Endothelial cell of hepatic sinusoid (primary cell): ENCODE data around the gene TOMM70.
"Not testable (repeated sequence)": the region's sequence is repeated elsewhere in the genome, so short reads cannot be mapped to it uniquely, and the experiment has no call there.

Experiments
- in situ Hi-C: cut with HindIII; loops from 2 replicates; pipeline ENCODE4 v1.10.0; 2017; ENCODE audit warnings: low sequenced_read_pairs

Gene TOMM70

GRCh38 chr3:100400780-100401673 is at the start of gene TOMM70, which contains the start of gene LNP1:
TSS of gene TOMM70 (minus strand) at chr3:100401089. CDS start at chr3:100400949, 140 bp downstream.
TSS of gene LNP1 (plus strand) at chr3:100401539. CDS start at chr3:100429730, 28,191 bp downstream.
- in situ Hi-C loops = no loop called here

GRCh38 chr3:100449214-100449613 is 48.3 kb upstream of the TOMM70 start:
- in situ Hi-C loops = no loop called here

- in situ Hi-C loops = no loop called here
These were observed 47.2 kb upstream of the TOMM70 start for GRCh38 chr3:100448079-100448478.

GRCh38 chr3:100447067-100447466 is 46.2 kb upstream of the TOMM70 start:
- in situ Hi-C loops = not testable (repeated sequence)

GRCh38 chr3:100443690-100444089 is 42.8 kb upstream of the TOMM70 start:
- in situ Hi-C loops = no loop called here

- in situ Hi-C loops = no loop called here
These were observed 40.0 kb upstream of the TOMM70 start for GRCh38 chr3:100440895-100441294.

- in situ Hi-C loops = no loop called here
These were observed 37.7 kb upstream of the TOMM70 start for GRCh38 chr3:100438623-100438974.

- in situ Hi-C loops = no loop called here
These were observed 37.1 kb upstream of the TOMM70 start for GRCh38 chr3:100437721-100438622.

- in situ Hi-C loops = no loop called here
These were observed 36.1 kb upstream of the TOMM70 start for GRCh38 chr3:100436951-100437350.

GRCh38 chr3:100429187-100429716 is 28.4 kb upstream of the TOMM70 start:
- in situ Hi-C loops = no loop called here

GRCh38 chr3:100427699-100428098 is 26.8 kb upstream of the TOMM70 start:
- in situ Hi-C loops = no loop called here

- in situ Hi-C loops = no loop called here
These were observed 25.3 kb upstream of the TOMM70 start for GRCh38 chr3:100426067-100426682.

GRCh38 chr3:100425316-100425715 is 24.4 kb upstream of the TOMM70 start:
- in situ Hi-C loops = no loop called here

- in situ Hi-C loops = no loop called here
These were observed 23.4 kb upstream of the TOMM70 start for GRCh38 chr3:100424261-100424660.

- in situ Hi-C loops = no loop called here
These were observed 22.7 kb upstream of the TOMM70 start for GRCh38 chr3:100423611-100424010.

- in situ Hi-C loops = no loop called here
These were observed 20.0 kb upstream of the TOMM70 start for GRCh38 chr3:100420885-100421284.

GRCh38 chr3:100419406-100419805 is 18.5 kb upstream of the TOMM70 start:
- in situ Hi-C loops = no loop called here

- in situ Hi-C loops = no loop called here
These were observed 16.0 kb upstream of the TOMM70 start for GRCh38 chr3:100416863-100417262.

- in situ Hi-C loops = no loop called here
These were observed 15.3 kb upstream of the TOMM70 start for GRCh38 chr3:100416176-100416575.

GRCh38 chr3:100413613-100414012 is 12.7 kb upstream of the TOMM70 start:
- in situ Hi-C loops = no loop called here
